ENCODE measurements around the gene TAGLN3. TPM values are rescaled to one million over a fixed set of nuclear protein-coding genes. Genes with fewer than 3 reads are reported as not detected.
A peak's percentile ranks its signal among the peaks of the same experiment; 100 is the strongest.

TAGLN3 gene
- polyA plus RNA-seq, 1 of the 3 experiments (the other 2 are of a cell fraction) = 19.6 TPM

GRCh38 chr3:111954228-111954990 is 44.3 kb upstream of the TAGLN3 start:
- H3K4me1 ChIP-seq (ENCODE audit: control insufficient read depth in 1 of 2, insufficient read depth in 2 of 2, low read depth in 1 of 2, low read length in 1 of 2) = peaks cover 9 to 10% of the 10 kb centered on the region in 2 experiments; a peak in 3 of 4 replicates
- H3K36me3 ChIP-seq (replicated peaks in 1 of 2; ENCODE audit: control insufficient read depth in 1 of 2, insufficient read depth in 2 of 2, low read length in 1 of 2) = peaks cover 27 to 72% of the 10 kb centered on the region in 2 experiments
- DNase-seq = no peak
- no peak overlapping the region for H2AFZ ChIP-seq (ENCODE audit: low read depth)
- H3F3A ChIP-seq (replicated peaks; ENCODE audit: insufficient read depth) = peaks cover 16% of the 10 kb centered on the region
- H3K9me3 ChIP-seq = no peaks in the 10 kb centered on the region
- no peak overlapping the region for H3K9ac ChIP-seq
- CTCF ChIA-PET = interaction anchor here (0.9 to 3.1 kb wide), 4 partner anchors 13 to 238 kb away, joined by 3 to 21 read pairs (median 8); no protein-coding TSS in a partner anchor
- H3K9me2 ChIP-seq = no peaks in the 10 kb centered on the region
- POLR2A ChIA-PET = interaction anchor here (0.7 kb wide), 1 partner anchor 18 kb away, joined by 3 read pairs; no protein-coding TSS in a partner anchor
- no peak overlapping the region for H3K4me2 ChIP-seq
- peak overlapping the region; percentile 62 to 73; a peak in 2 of 4 replicates for H3K27ac ChIP-seq (ENCODE audit: low read depth in 2 of 2, low read length in 1 of 2)
- no peak overlapping the region for H3K4me3 ChIP-seq (ENCODE audit: low read depth in 2 of 2, low read length in 1 of 2)
- no peaks in the 10 kb centered on the region for H3K27me3 ChIP-seq (ENCODE audit: insufficient read depth)
- no peaks in the 10 kb centered on the region for H4K20me1 ChIP-seq (ENCODE audit: insufficient read depth)
- peaks cover 3% of the 10 kb centered on the region; the same call in 1 of the 2 replicates for H3K79me2 ChIP-seq (ENCODE audit: insufficient read depth)
- 56% methylated on average over 6 of the region's 6 CpGs for WGBS (ENCODE audit: low lambda C conversion rate)
- TF ChIP-seq SIN3A (IDR thresholded peaks at IDR 0.05; ENCODE audit: borderline replicate concordance, low read depth, low read length) (0 out of 2 replicates have a peak, but pooled peaks have one; percentile 30), USF2 (IDR thresholded peaks at IDR 0.05; ENCODE audit: borderline replicate concordance, low read depth, low read length) (no peak), NRF1 (IDR thresholded peaks at IDR 0.05; ENCODE audit: low read depth, low read length) (no peak), POLR2AphosphoS5 (IDR thresholded peaks at IDR 0.05; ENCODE audit: low read depth, low read length) (peak; percentile 60; the same call in 1 of the 2 replicates), RAD21 (IDR thresholded peaks at IDR 0.05; ENCODE audit: low read length) (no peak), JUND (IDR thresholded peaks at IDR 0.05) (peak; percentile 21; the same call in 1 of the 2 replicates), NFIC (IDR thresholded peaks at IDR 0.05; ENCODE audit: borderline replicate concordance) (peak; percentile 63; the same call in 1 of the 2 replicates), FOSL2 (IDR thresholded peaks at IDR 0.05; ENCODE audit: borderline replicate concordance, low read depth) (no peak), ZBTB33 (IDR thresholded peaks at IDR 0.05; ENCODE audit: borderline replicate concordance, low read depth) (no peak), ELF1 (IDR thresholded peaks at IDR 0.05) (no peak), YY1 (IDR thresholded peaks at IDR 0.05; ENCODE audit: low read depth) (no peak), MAX (IDR thresholded peaks at IDR 0.05; ENCODE audit: low read depth) (no peak), CHD2 (IDR thresholded peaks at IDR 0.05; ENCODE audit: low read length, partially characterized antibody) (no peak), GATA2 (CRISPR knock-in tag; IDR thresholded peaks at IDR 0.05) (no peak), MEF2A (IDR thresholded peaks at IDR 0.05; ENCODE audit: borderline replicate concordance, low read depth) (peak; percentile 47; the same call in 1 of the 2 replicates), PBX3 (IDR thresholded peaks at IDR 0.05) (peak; percentile 76), RCOR1 (IDR thresholded peaks at IDR 0.05; ENCODE audit: low read length) (no peak), IRF3 (IDR thresholded peaks at IDR 0.05; ENCODE audit: low read depth, low read length) (no peak), EZH2phosphoT487 (IDR thresholded peaks at IDR 0.05; ENCODE audit: borderline replicate concordance, low read depth) (no peak), CTCF (IDR thresholded peaks at IDR 0.05) (no peak), GABPA (IDR thresholded peaks at IDR 0.05; ENCODE audit: low read depth) (no peak), FOXM1 (IDR thresholded peaks at IDR 0.05; ENCODE audit: low read depth) (no peak), USF1 (IDR thresholded peaks at IDR 0.05; ENCODE audit: borderline replicate concordance, low read depth) (no peak), TCF12 (IDR thresholded peaks at IDR 0.05) (peak; percentile 91), EP300 (IDR thresholded peaks at IDR 0.05; ENCODE audit: borderline replicate concordance in 1 of 2, low read depth in 1 of 2, low read length in 1 of 2) (peak; percentile 45 to 58; a peak in 3 of 4 replicates)

Measured in SK-N-SH (cell line).